Measurements from ENCODE around the gene TREH. TPM values are rescaled to one million over a fixed set of nuclear protein-coding genes. Genes with fewer than 3 reads are reported as not detected.

Gene TREH
- polyA plus RNA-seq, 1 donor from 2014 or later: 0.12 TPM

- Histone ChIP-seq H3K9me3 (ENCODE audit: low read length) (no peaks in the 10 kb centered on the region), H3K27ac (ENCODE audit: low read length) (no peak overlapping the region), H3K9me2 (ENCODE audit: insufficient read depth, low read length) (no peaks in the 10 kb centered on the region), H3K9ac (ENCODE audit: low read length) (no peak overlapping the region), H3K4me2 (ENCODE audit: low read length) (no peak overlapping the region), H2AFZ (ENCODE audit: low read depth, low read length) (no peak overlapping the region), H3K79me2 (replicated peaks; ENCODE audit: insufficient read depth, low read length) (no peaks in the 10 kb centered on the region), H3F3A (ENCODE audit: insufficient read depth, low read length, poor library complexity, severe bottlenecking) (no peaks in the 10 kb centered on the region), H3K27me3 (ENCODE audit: insufficient read depth, low read depth, low read length) (no peaks in the 10 kb centered on the region), H4K20me1 (ENCODE audit: insufficient read depth) (no peaks in the 10 kb centered on the region), H3K36me3 (ENCODE audit: insufficient read depth, low read length) (no peaks in the 10 kb centered on the region), H3K4me3 (ENCODE audit: low read length) (no peak overlapping the region)
- TF ChIP-seq EZH2 (IDR thresholded peaks at IDR 0.05; ENCODE audit: borderline replicate concordance, insufficient read depth, low read length, poor library complexity, severe bottlenecking) (no peak), EP300 (conservative IDR thresholded peaks at IDR 0.05; ENCODE audit: poor library complexity, severe bottlenecking) (no peak), RAD21 (conservative IDR thresholded peaks at IDR 0.05) (no peak), MXI1 (conservative IDR thresholded peaks at IDR 0.05; ENCODE audit: poor library complexity, severe bottlenecking) (no peak), TAF1 (IDR thresholded peaks at IDR 0.05; ENCODE audit: low read depth) (no peak), POLR2AphosphoS5 (IDR thresholded peaks at IDR 0.05) (no peak), CTCF (IDR thresholded peaks at IDR 0.05; ENCODE audit: poor library complexity, severe bottlenecking) (no peak), SMC3 (conservative IDR thresholded peaks at IDR 0.05; ENCODE audit: poor library complexity) (no peak), REST (IDR thresholded peaks at IDR 0.05; ENCODE audit: borderline replicate concordance) (no peak)
Measured at GRCh38 chr11:118699506-118700220, 20.2 kb upstream of the TREH start.

- no peak overlapping the region for H3K27ac ChIP-seq (ENCODE audit: low read length)
- no peaks in the 10 kb centered on the region for H3K9me3 ChIP-seq (ENCODE audit: low read length)
- no peaks in the 10 kb centered on the region for H3K79me2 ChIP-seq (replicated peaks; ENCODE audit: insufficient read depth, low read length)
- H2AFZ ChIP-seq (ENCODE audit: low read depth, low read length): no peak overlapping the region
- no peak overlapping the region for H3K4me2 ChIP-seq (ENCODE audit: low read length)
- no peaks in the 10 kb centered on the region for H3K36me3 ChIP-seq (ENCODE audit: insufficient read depth, low read length)
- no peaks in the 10 kb centered on the region for H4K20me1 ChIP-seq (ENCODE audit: insufficient read depth)
- no peak overlapping the region for H3K9ac ChIP-seq (ENCODE audit: low read length)
- no peak overlapping the region for H3K4me3 ChIP-seq (ENCODE audit: low read length)
- H3K9me2 ChIP-seq (ENCODE audit: insufficient read depth, low read length): no peaks in the 10 kb centered on the region
- H3K27me3 ChIP-seq (ENCODE audit: insufficient read depth, low read depth, low read length): no peaks in the 10 kb centered on the region
- no peaks in the 10 kb centered on the region for H3F3A ChIP-seq (ENCODE audit: insufficient read depth, low read length, poor library complexity, severe bottlenecking)
- no peak for TF ChIP-seq SMC3 (conservative IDR thresholded peaks at IDR 0.05; ENCODE audit: poor library complexity)
- no peak for TF ChIP-seq REST (IDR thresholded peaks at IDR 0.05; ENCODE audit: borderline replicate concordance)
- TF ChIP-seq EZH2 (IDR thresholded peaks at IDR 0.05; ENCODE audit: borderline replicate concordance, insufficient read depth, low read length, poor library complexity, severe bottlenecking): no peak
- no peak for TF ChIP-seq RAD21 (conservative IDR thresholded peaks at IDR 0.05)
- TF ChIP-seq TAF1 (IDR thresholded peaks at IDR 0.05; ENCODE audit: low read depth): no peak
- no peak for TF ChIP-seq EP300 (conservative IDR thresholded peaks at IDR 0.05; ENCODE audit: poor library complexity, severe bottlenecking)
- no peak for TF ChIP-seq POLR2AphosphoS5 (IDR thresholded peaks at IDR 0.05)
- no peak for TF ChIP-seq CTCF (IDR thresholded peaks at IDR 0.05; ENCODE audit: poor library complexity, severe bottlenecking)
- TF ChIP-seq MXI1 (conservative IDR thresholded peaks at IDR 0.05; ENCODE audit: poor library complexity, severe bottlenecking): no peak
Measured at GRCh38 chr11:118697346-118697745, 17.9 kb upstream of the TREH start.
